SU-DHL-6 (cell line): ENCODE data around the gene FRMD4B.

Source experiments
- CTCF ChIP-seq: fragments of 200-600 bp; sonication (generic); IDR thresholded peaks from one replicate; pipeline ENCODE4 v1.5.1; 2017; ENCODE audit warnings: antibody characterized with exemption, mild to moderate bottlenecking, low read length, moderate library complexity; ENCODE audit not compliant: insufficient read depth, poor library complexity, severe bottlenecking
- EZH2phosphoT487 ChIP-seq: fragments of 200-600 bp; sonication (generic), shearing (Covaris generic); conservative IDR thresholded peaks from 2 replicates; pipeline ENCODE4 v1.6.1; 2018; ENCODE audit warnings: mild to moderate bottlenecking, antibody characterized with exemption, low read length, moderate library complexity, mixed read lengths

GRCh38 chr3:69370156-69370883, 15.6 kb downstream of the FRMD4B start:
- TF ChIP-seq CTCF = no peak
- no peak for TF ChIP-seq EZH2phosphoT487
